Measurements from ENCODE around the gene DCAKD.

Gene DCAKD

DNA sequence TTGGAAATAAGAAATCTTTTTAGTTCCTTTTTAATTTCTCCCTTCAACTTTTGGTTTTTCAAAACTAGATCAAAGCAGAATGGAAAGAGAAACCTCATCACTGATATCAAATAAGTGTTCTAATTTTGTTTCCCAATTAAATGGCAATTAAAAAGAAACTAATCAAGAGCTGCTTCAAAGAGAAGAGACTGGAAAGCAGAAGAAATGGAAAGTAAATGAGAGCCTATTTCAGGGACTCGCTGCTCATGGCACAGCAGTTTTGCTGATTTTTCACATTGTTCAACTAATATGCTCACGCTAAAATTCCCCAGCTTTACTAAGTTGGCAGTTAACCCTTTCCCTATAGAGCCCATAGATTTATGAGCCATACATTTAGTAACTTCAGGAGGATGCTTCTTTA, 16.2 kb upstream of the DCAKD start:
- no peak overlapping the region for H3K4me3 ChIP-seq (ENCODE audit: severe bottlenecking)
- ATAC-seq (ENCODE audit: low read depth) (no peak), DNase-seq (ENCODE audit: low spot score) (no peak)
- H3K36me3 ChIP-seq (ENCODE audit: low read depth): peaks cover 80% of the 10 kb centered on the region
- H3K27me3 ChIP-seq (ENCODE audit: insufficient read depth, poor library complexity, severe bottlenecking): no peaks in the 10 kb centered on the region
- TF ChIP-seq, protein P1, sequence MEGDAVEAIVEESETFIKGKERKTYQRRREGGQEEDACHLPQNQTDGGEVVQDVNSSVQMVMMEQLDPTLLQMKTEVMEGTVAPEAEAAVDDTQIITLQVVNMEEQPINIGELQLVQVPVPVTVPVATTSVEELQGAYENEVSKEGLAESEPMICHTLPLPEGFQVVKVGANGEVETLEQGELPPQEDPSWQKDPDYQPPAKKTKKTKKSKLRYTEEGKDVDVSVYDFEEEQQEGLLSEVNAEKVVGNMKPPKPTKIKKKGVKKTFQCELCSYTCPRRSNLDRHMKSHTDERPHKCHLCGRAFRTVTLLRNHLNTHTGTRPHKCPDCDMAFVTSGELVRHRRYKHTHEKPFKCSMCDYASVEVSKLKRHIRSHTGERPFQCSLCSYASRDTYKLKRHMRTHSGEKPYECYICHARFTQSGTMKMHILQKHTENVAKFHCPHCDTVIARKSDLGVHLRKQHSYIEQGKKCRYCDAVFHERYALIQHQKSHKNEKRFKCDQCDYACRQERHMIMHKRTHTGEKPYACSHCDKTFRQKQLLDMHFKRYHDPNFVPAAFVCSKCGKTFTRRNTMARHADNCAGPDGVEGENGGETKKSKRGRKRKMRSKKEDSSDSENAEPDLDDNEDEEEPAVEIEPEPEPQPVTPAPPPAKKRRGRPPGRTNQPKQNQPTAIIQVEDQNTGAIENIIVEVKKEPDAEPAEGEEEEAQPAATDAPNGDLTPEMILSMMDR (IDR thresholded peaks at IDR 0.05; ENCODE audit: poor library complexity, severe bottlenecking): no peak
- no peaks in the 10 kb centered on the region for H3K9me3 ChIP-seq (ENCODE audit: severe bottlenecking)
- no peak overlapping the region for H3K27ac ChIP-seq (ENCODE audit: poor library complexity, severe bottlenecking)
- H3K4me1 ChIP-seq (ENCODE audit: insufficient read depth, poor library complexity, severe bottlenecking): peaks cover 14% of the 10 kb centered on the region

DNA sequence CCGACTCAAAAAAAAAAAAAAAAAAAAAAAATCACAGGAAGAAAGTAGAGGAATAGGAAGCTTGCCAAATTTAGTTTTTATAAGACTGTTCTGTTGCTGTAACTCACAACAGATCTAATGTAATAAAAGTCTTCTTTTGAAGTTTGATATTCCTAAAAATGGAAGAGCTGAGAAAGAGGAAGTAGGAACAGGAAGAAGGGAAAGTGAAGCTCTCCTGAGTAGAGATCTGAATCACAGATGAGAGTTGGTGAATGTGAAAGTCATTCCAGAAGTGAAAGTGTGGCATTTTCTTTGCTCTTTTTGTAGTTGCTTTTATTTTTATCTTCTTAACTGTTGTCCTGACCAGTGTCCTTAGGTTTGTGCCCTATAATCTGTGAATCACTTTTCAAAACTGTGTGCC, 11.8 kb upstream of the DCAKD start:
- no peak overlapping the region for H3K27ac ChIP-seq (ENCODE audit: poor library complexity, severe bottlenecking)
- H3K4me1 ChIP-seq (ENCODE audit: insufficient read depth, poor library complexity, severe bottlenecking): peaks cover 7% of the 10 kb centered on the region
- DNase-seq (ENCODE audit: low spot score): no peak
- no peaks in the 10 kb centered on the region for H3K27me3 ChIP-seq (ENCODE audit: insufficient read depth, poor library complexity, severe bottlenecking)
- ATAC-seq (ENCODE audit: low read depth): no peak
- no peaks in the 10 kb centered on the region for H3K9me3 ChIP-seq (ENCODE audit: severe bottlenecking)
- peaks cover 57% of the 10 kb centered on the region for H3K36me3 ChIP-seq (ENCODE audit: low read depth)
- no peak overlapping the region for H3K4me3 ChIP-seq (ENCODE audit: severe bottlenecking)
- TF ChIP-seq, protein P1 (IDR thresholded peaks at IDR 0.05; ENCODE audit: poor library complexity, severe bottlenecking): no peak

DNA sequence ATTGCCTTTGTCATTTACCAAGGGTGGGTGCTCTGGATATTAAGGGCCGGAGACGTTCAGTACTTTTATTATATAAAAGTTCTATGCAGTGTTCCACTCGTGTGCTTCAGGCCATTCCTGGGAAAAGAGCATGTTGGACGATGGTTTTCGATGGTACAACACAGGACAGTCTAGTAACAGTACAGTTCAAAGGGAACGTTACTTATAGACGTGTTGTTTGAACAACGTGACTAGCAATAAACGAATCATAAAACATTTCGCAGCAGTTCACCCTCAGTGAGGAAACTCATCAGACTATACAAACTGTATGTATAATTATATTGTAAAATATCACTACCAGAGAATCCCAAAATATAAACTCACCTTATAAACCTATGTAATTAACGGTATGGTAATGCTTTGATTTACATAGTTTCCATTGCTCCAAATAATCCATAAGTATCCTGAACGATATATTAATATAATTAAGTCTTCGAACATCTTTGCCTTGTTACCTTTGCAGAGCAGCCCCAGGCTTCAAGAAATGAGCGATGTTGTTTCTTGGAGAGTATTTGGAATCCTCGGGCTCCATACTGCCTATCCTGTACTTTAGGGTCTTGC, 10.3 kb upstream of the DCAKD start:
- peaks cover 7% of the 10 kb centered on the region for H3K4me1 ChIP-seq (ENCODE audit: insufficient read depth, poor library complexity, severe bottlenecking)

DNA sequence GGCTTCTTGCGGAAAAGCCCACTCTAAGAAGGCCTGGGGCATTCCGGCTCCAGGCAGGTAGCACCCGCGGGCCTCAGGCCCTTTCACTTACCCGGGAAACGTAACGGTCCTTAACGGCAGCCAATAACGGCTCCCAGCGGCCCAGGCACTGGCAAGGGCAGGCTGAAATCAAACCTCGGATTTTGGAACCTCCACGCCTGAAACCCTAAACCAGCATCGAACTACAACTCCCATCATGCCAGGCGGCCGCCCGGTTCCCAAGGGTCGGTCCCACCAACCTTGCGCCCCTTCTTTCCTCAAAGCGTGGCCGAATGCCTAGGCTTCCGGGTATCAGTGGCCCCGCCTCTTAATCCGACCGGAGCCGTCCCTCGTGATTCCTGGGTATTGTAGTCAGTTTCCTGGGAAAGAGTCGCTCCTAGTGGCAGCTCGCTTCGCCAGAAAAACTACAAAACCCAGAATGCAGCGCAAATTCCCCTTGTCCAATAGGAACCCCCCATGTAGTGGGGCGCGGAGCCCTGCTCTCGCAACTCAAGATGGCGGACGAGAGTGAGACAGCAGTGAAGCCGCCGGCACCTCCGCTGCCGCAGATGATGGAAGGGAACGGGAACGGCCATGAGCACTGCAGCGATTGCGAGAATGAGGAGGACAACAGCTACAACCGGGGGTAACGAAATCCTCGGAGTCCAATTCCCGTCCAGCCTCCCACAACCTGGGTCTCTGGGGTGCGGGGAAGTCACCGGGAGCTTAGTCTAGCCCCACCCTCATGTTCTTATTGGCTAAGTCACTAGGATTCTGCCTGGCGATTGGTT, 9.6 kb upstream of the DCAKD start, which contains the start of gene NMT1:
Gene NMT1, plus strand, starts transcription at position 521 of the 809 bp plus-strand sequence. Its CDS starts 13 bp downstream, at position 534.
- Histone ChIP-seq H3K4me3 (ENCODE audit: severe bottlenecking) (peak within 1 kb of the TSS; percentile 78), H3K36me3 (ENCODE audit: low read depth) (peaks cover 35% of the 10 kb centered on the region), H3K9me3 (ENCODE audit: severe bottlenecking) (no peaks in the 10 kb centered on the region), H3K27ac (ENCODE audit: poor library complexity, severe bottlenecking) (peak within 1 kb of the TSS; percentile 48), H3K27me3 (ENCODE audit: insufficient read depth, poor library complexity, severe bottlenecking) (no peaks in the 10 kb centered on the region), H3K4me1 (ENCODE audit: insufficient read depth, poor library complexity, severe bottlenecking) (peaks cover 7% of the 10 kb centered on the region)
- DNase-seq (ENCODE audit: low spot score) (peak; percentile 98), ATAC-seq (ENCODE audit: low read depth) (peak; percentile 91)
- TF ChIP-seq, protein P1 (IDR thresholded peaks at IDR 0.05; ENCODE audit: poor library complexity, severe bottlenecking): no peak

More for the DNA sequence above, 10.3 kb upstream of the DCAKD start:
- ATAC-seq (ENCODE audit: low read depth): no peak
- Histone ChIP-seq H3K27ac (ENCODE audit: poor library complexity, severe bottlenecking) (peak overlapping the region; percentile 48), H3K9me3 (ENCODE audit: severe bottlenecking) (no peaks in the 10 kb centered on the region), H3K4me3 (ENCODE audit: severe bottlenecking) (peak overlapping the region; percentile 78), H3K27me3 (ENCODE audit: insufficient read depth, poor library complexity, severe bottlenecking) (no peaks in the 10 kb centered on the region), H3K36me3 (ENCODE audit: low read depth) (peaks cover 42% of the 10 kb centered on the region)
- DNase-seq (ENCODE audit: low spot score): no peak
- TF ChIP-seq, protein P1 (IDR thresholded peaks at IDR 0.05; ENCODE audit: poor library complexity, severe bottlenecking): no peak

All from RWPE2 (cell line).